Measurements from ENCODE around the gene MPO. TPM values are rescaled to one million over a fixed set of nuclear protein-coding genes. Genes with fewer than 3 reads are reported as not detected.

Gene MPO
- polyA plus RNA-seq, 1 donor from 2014 or later, result not detected

GRCh38 chr17:58233543-58233942, 47.2 kb downstream of the MPO start:
- peaks cover 23 to 25% (median 24%) of the 10 kb centered on the region in 3 donors for H3K4me1 Mint-ChIP-seq

DNA sequence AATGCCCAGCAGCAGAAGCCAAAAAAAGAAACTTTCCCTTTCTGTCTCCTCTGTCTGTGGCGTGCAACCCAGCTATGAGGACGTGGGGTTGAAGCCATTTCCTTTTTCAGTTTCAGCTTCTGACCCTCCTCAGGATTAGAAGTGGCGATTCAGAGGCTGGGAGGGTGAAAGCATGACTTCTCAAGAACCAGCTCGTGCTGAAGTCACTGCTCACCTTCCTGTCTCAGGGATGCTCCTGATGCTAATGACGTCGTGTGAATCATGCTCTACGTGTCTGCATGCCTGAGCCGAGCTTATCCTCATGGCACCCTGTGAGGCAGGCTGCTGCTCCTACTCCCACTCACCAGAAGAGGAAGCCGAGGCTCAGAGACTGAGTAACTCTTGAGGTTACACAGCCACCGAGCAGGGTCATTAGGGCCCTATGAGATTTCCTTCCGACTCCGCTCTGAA, 48.0 kb downstream of the MPO start:
- H3K27me3 Mint-ChIP-seq, result no peaks in the 10 kb centered on the region
- no peaks in the 10 kb centered on the region for H3K9me3 Mint-ChIP-seq
- peaks cover 23 to 25% (median 24%) of the 10 kb centered on the region in 3 donors for H3K4me1 Mint-ChIP-seq
- peaks cover 5% of the 10 kb centered on the region for H3K36me3 Mint-ChIP-seq
- peak overlapping the region in 3 of 4 donors; percentile 12 to 84 (median 68) for H3K4me3 Mint-ChIP-seq
- peak overlapping the region; percentile 52 to 98 (median 94) for H3K27ac Mint-ChIP-seq

More at GRCh38 chr17:58233543-58233942, 47.2 kb downstream of the MPO start:
- Mint-ChIP-seq H3K9me3 (no peaks in the 10 kb centered on the region), H3K27me3 (no peaks in the 10 kb centered on the region), H3K36me3 (peaks cover 5% of the 10 kb centered on the region), H3K4me3 (peak overlapping the region in 3 of 4 donors; percentile 44 to 88 (median 77)), H3K27ac (peak overlapping the region in 2 of 3 donors; percentile 2 to 98)

GRCh38 chr17:58231641-58232040, 49.1 kb downstream of the MPO start:
- Mint-ChIP-seq H3K9me3 (no peaks in the 10 kb centered on the region), H3K27ac (peak overlapping the region; percentile 16 to 52 (median 50)), H3K4me3 (no peak overlapping the region), H3K4me1 (peaks cover 23 to 25% (median 23%) of the 10 kb centered on the region in 3 donors), H3K27me3 (peaks cover 4% of the 10 kb centered on the region), H3K36me3 (peaks cover 6% of the 10 kb centered on the region)

DNA sequence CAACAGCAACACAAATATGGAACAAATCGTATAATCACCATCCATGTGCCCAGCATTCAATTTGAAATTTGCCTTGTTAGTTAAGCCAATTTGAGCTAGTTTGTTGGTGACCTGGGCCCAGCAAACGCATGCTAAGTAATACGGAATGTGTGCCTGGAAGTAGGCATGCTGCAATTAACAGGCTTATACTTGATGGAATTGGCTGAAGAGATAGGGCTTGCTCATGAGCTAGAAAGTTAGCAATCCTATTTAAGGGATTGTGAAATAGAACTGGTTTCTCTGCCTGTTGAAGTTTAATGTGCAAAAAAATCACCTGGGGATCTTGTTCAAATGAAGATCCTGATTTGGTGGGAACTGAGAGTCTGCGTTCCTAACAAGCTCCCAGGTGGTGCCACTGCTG, 50.9 kb downstream of the MPO start:
- peaks cover 6% of the 10 kb centered on the region for H3K36me3 Mint-ChIP-seq
- no peak overlapping the region for H3K27ac Mint-ChIP-seq
- peaks cover 5% of the 10 kb centered on the region for H3K27me3 Mint-ChIP-seq
- H3K4me3 Mint-ChIP-seq, result no peak overlapping the region
- no peaks in the 10 kb centered on the region for H3K9me3 Mint-ChIP-seq
- peaks cover 19 to 25% (median 23%) of the 10 kb centered on the region in 3 donors for H3K4me1 Mint-ChIP-seq

- peaks cover 19 to 23% (median 22%) of the 10 kb centered on the region in 3 donors for H3K4me1 Mint-ChIP-seq
- peaks cover 6% of the 10 kb centered on the region for H3K36me3 Mint-ChIP-seq
- no peaks in the 10 kb centered on the region for H3K9me3 Mint-ChIP-seq
- peaks cover 5% of the 10 kb centered on the region for H3K27me3 Mint-ChIP-seq
- H3K4me3 Mint-ChIP-seq, result no peak overlapping the region
- no peak overlapping the region for H3K27ac Mint-ChIP-seq
Observed at GRCh38 chr17:58229384-58229783, 51.4 kb downstream of the MPO start.

- Mint-ChIP-seq H3K36me3 (peaks cover 6% of the 10 kb centered on the region), H3K9me3 (no peaks in the 10 kb centered on the region), H3K27me3 (peaks cover 5% of the 10 kb centered on the region), H3K4me3 (no peak overlapping the region), H3K4me1 (peaks cover 14 to 21% (median 18%) of the 10 kb centered on the region in 3 donors), H3K27ac (no peak overlapping the region)
Observed at GRCh38 chr17:58228679-58229078, 52.1 kb downstream of the MPO start.

DNA sequence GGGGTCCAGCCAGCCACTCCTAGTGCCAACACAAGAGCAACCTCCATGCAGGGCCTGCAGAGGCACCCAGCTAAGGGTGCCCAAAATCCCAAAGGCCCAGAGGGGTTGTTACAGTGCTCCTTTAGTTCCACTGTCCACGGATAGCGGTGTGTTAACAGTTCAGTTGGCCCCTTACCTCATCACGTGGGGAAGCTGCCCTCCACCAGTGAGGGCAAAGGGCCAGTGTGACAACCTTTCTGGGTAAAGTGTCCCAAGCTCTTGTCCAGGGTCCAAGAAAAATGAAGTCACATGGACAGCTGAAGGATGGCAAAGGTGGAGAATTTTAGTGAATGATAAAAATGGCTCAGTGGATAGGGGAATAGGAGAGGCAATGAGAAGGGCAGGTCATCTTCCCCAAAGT, 53.0 kb downstream of the MPO start:
- no peak overlapping the region for H3K27ac Mint-ChIP-seq
- H3K9me3 Mint-ChIP-seq, result no peaks in the 10 kb centered on the region
- H3K27me3 Mint-ChIP-seq, result peaks cover 5% of the 10 kb centered on the region
- H3K36me3 Mint-ChIP-seq, result peaks cover 5% of the 10 kb centered on the region
- H3K4me1 Mint-ChIP-seq, result peaks cover 6 to 15% (median 11%) of the 10 kb centered on the region in 3 donors
- H3K4me3 Mint-ChIP-seq, result no peak overlapping the region

GRCh38 chr17:58224315-58224714, 56.4 kb downstream of the MPO start:
- no peak overlapping the region for H3K4me3 Mint-ChIP-seq
- H3K36me3 Mint-ChIP-seq, result peaks cover 3% of the 10 kb centered on the region
- H3K4me1 Mint-ChIP-seq, result peaks cover 6 to 11% (median 7%) of the 10 kb centered on the region in 3 donors

More at GRCh38 chr17:58224315-58224714, 56.4 kb downstream of the MPO start:
- H3K27me3 Mint-ChIP-seq, result peaks cover 5% of the 10 kb centered on the region
- H3K27ac Mint-ChIP-seq, result no peak overlapping the region
- H3K9me3 Mint-ChIP-seq, result no peaks in the 10 kb centered on the region

Other genes starting within 250 kb of the MPO start
- gene DYNLL2, start 197.5 kb downstream of the MPO start, polyA plus RNA-seq, result 0.55 TPM
- 0.11 TPM for gene OR4D1, start 132.6 kb downstream of the MPO start, polyA plus RNA-seq
- not detected for gene OR4D2, start 114.0 kb downstream of the MPO start, polyA plus RNA-seq
- gene EPX, start 88.2 kb downstream of the MPO start, polyA plus RNA-seq, result not detected
- gene MKS1, start 61.7 kb downstream of the MPO start, polyA plus RNA-seq, result 5.9 TPM
- gene LPO, start 42.4 kb downstream of the MPO start, polyA plus RNA-seq, result not detected
- gene TSPOAP1, start 47.9 kb upstream of the MPO start, polyA plus RNA-seq, result 1.3 TPM
- 94.2 TPM for gene SUPT4H1, start 71.3 kb upstream of the MPO start, polyA plus RNA-seq
- 0.15 TPM for gene RNF43, start 136.6 kb upstream of the MPO start, polyA plus RNA-seq
- 1.6 TPM for gene HSF5, start 207.5 kb upstream of the MPO start, polyA plus RNA-seq
- gene MTMR4, start 233.7 kb upstream of the MPO start, polyA plus RNA-seq, result 37.0 TPM

Data from IgD-negative memory B cell (primary cell).